Panc1 (cell line): ENCODE measurements around the gene AGBL4. TPM values are rescaled to one million over a fixed set of nuclear protein-coding genes. Genes with fewer than 3 reads are reported as not detected.

Source experiments
- ATAC-seq: fragments of 200-7000 bp; cut with Tn5 transposase; 2 replicates; pipeline ENCODE4 v1.9.1; 2020; ENCODE audit warnings: mild to moderate bottlenecking, moderate library complexity
- BruUV-seq: library from RNA; stranded (reverse); fragments of 400-500 nt; replicated peaks from 2 replicates; lab custom pipeline; 2021; lab: Mats Ljungman, UMichigan
- CTCF ChIA-PET: fragments of 300-600 bp; sonication (Branson Sonifier 250); formaldehyde crosslinking; loops from one replicate; lab custom pipeline; 2022; ENCODE audit warnings: antibody characterized with exemption; lab: Charles Lee
- POLR2A ChIA-PET: fragments of 300-600 bp; sonication (Branson Sonifier 250); formaldehyde crosslinking; loops from one replicate; lab custom pipeline; 2022; ENCODE audit warnings: antibody characterized with exemption; lab: Charles Lee
- DNase-seq: peaks from one replicate; pipeline ENCODE4 v3.0.0-alpha.2; 2010; ENCODE audit warnings: low read depth, low spot score
- H3K27ac ChIP-seq: 2 replicates; pipeline ENCODE4 v1.5.1; 2011; ENCODE audit warnings: mild to moderate bottlenecking, low read length, inconsistent platforms
- H3K27me3 ChIP-seq: fragments of 200-500 bp; sonication (Bioruptor generic); 2 replicates; pipeline ENCODE4 v1.6.0; 2014; ENCODE audit warnings: low read length, inconsistent platforms; ENCODE audit not compliant: control insufficient read depth, insufficient read depth
- H3K36me3 ChIP-seq: fragments of 200-500 bp; sonication (Bioruptor generic); 2 replicates; pipeline ENCODE4 v1.5.1; 2014; ENCODE audit warnings: inconsistent platforms, mild to moderate bottlenecking, low read length, moderate library complexity; ENCODE audit not compliant: control insufficient read depth, insufficient read depth
- H3K4me1 ChIP-seq: 2 replicates; pipeline ENCODE4 v1.5.1; 2011; ENCODE audit warnings: inconsistent platforms, mild to moderate bottlenecking, low read length, moderate library complexity; ENCODE audit not compliant: control insufficient read depth, insufficient read depth
- H3K4me3 ChIP-seq, 2 experiments: 2 replicates each; pipeline ENCODE4 v1.5.1; 2011 to 2012; ENCODE audit warnings: low read depth in 2 of 2, low read length in 2 of 2, mild to moderate bottlenecking in 2 of 2, inconsistent platforms in 1 of 2, moderate library complexity in 1 of 2
- H3K9me3 ChIP-seq: fragments of 200-500 bp; sonication (Bioruptor generic); 2 replicates; pipeline ENCODE4 v1.5.1; 2014; ENCODE audit warnings: low read depth, mild to moderate bottlenecking, inconsistent platforms, low read length, moderate library complexity; ENCODE audit not compliant: control insufficient read depth, insufficient read depth
- POLR2AphosphoS5 ChIP-seq: IDR thresholded peaks from 2 replicates; pipeline ENCODE4 v1.6.1; 2012; ENCODE audit warnings: mild to moderate bottlenecking, low read depth, low read length, moderate library complexity
- SIN3A ChIP-seq: IDR thresholded peaks from 2 replicates; pipeline ENCODE4 v1.6.1; 2012; ENCODE audit warnings: low read depth, mild to moderate bottlenecking, low read length, moderate library complexity, borderline replicate concordance; ENCODE audit not compliant: insufficient read depth
- TCF7L2 ChIP-seq: IDR thresholded peaks from 2 replicates; pipeline ENCODE4 v1.6.1; 2011; ENCODE audit warnings: mild to moderate bottlenecking, low read depth, low read length, inconsistent platforms
- in situ Hi-C: cut with HindIII; loops from 2 replicates; pipeline ENCODE4 v1.10.0; 2016; ENCODE audit warnings: low sequenced_read_pairs, low pct_unique_long_range_greater_than_20kb
- intact Hi-C: fragments of 100-400 bp; cut with micrococcal nuclease; formaldehyde crosslinking; loops from one replicate; pipeline ENCODE4 v1.10.0; 2022; ENCODE audit not compliant: unreplicated experiment
- total RNA-seq: library from RNA; stranded (reverse); gene quantifications from one replicate; pipeline ENCODE4 v1.2.1, GENCODE V29; 2021; ENCODE audit not compliant: unreplicated experiment
- TF ChIP-seq, protein P1 (sequence below): fragments of 450-650 bp; IDR thresholded peaks from 2 replicates; pipeline ENCODE4 v1.5.1; 2017; ENCODE audit warnings: mild to moderate bottlenecking
- TF ChIP-seq, protein P2 (sequence below), 2 experiments: IDR thresholded peaks; 2 replicates each; pipeline ENCODE4 v1.6.1; 2011 to 2012; ENCODE audit warnings: low read depth in 2 of 2, control low read depth in 1 of 2, low read length in 1 of 2, mild to moderate bottlenecking in 1 of 2, moderate library complexity in 1 of 2; ENCODE audit not compliant: insufficient read depth in 1 of 2

Gene AGBL4
- total RNA-seq, 1 experiment from 2014 or later = not detected

DNA sequence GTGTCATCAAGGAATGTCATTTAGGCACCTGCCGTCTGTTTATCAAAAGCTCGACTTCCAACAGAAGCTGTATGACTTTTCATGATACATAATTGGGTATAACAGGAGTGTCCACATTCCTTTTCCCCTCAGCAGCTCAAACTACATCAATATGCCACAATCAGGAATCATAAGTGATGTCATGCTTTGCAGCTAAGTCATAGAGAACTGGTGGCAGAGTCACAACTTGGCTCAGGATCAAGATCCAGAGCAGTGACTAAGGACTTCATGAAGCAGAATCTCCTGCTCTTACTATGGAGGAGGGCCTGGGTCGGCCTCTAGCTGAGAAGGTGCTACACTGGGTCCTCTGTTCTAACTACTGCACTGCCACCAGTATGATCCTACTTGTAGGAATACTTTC, 36.5 kb upstream of the AGBL4 start:
- no peaks in the 10 kb centered on the region for H3K36me3 ChIP-seq
- TF ChIP-seq, protein P1, sequence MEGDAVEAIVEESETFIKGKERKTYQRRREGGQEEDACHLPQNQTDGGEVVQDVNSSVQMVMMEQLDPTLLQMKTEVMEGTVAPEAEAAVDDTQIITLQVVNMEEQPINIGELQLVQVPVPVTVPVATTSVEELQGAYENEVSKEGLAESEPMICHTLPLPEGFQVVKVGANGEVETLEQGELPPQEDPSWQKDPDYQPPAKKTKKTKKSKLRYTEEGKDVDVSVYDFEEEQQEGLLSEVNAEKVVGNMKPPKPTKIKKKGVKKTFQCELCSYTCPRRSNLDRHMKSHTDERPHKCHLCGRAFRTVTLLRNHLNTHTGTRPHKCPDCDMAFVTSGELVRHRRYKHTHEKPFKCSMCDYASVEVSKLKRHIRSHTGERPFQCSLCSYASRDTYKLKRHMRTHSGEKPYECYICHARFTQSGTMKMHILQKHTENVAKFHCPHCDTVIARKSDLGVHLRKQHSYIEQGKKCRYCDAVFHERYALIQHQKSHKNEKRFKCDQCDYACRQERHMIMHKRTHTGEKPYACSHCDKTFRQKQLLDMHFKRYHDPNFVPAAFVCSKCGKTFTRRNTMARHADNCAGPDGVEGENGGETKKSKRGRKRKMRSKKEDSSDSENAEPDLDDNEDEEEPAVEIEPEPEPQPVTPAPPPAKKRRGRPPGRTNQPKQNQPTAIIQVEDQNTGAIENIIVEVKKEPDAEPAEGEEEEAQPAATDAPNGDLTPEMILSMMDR = no peak
- no peak for TF ChIP-seq TCF7L2
- H3K27ac ChIP-seq = no peak overlapping the region
- no peak overlapping the region for H3K4me3 ChIP-seq
- ATAC-seq (no peak), DNase-seq (no peak)
- intact Hi-C loops = no loop called here
- in situ Hi-C loops = no loop called here
- no peaks in the 10 kb centered on the region for H3K4me1 ChIP-seq
- POLR2A ChIA-PET = no interaction called here
- no peaks in the 10 kb centered on the region for H3K9me3 ChIP-seq
- no TSS peak for BruUV-seq
- no peaks in the 10 kb centered on the region for H3K27me3 ChIP-seq
- CTCF ChIA-PET = no interaction called here

DNA sequence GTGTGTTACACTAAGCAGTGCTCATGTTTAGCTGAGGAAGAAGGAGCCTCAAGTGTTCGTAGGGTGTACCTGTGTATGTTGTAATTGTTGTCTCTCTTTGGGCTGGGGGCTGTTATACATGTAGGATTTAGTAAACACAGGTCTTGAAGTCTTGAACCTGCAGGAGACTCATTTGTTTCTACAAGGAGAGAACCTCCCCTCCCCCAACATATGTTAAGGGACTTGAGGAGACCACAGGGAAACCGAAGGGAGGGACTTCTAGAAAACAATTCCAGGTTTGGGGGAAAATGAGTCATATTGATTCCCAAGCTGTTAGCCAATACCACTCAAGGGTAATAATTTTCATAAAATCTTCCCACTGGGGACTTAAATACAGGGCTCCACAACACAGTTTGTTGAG, 25.0 kb upstream of the AGBL4 start:
- Histone ChIP-seq H3K27me3 (no peaks in the 10 kb centered on the region), H3K4me3 (no peak overlapping the region), H3K4me1 (no peaks in the 10 kb centered on the region), H3K27ac (no peak overlapping the region), H3K36me3 (no peaks in the 10 kb centered on the region), H3K9me3 (no peaks in the 10 kb centered on the region)
- ChIA-PET POLR2A (no interaction called here), CTCF (no interaction called here)
- DNase-seq (no peak), ATAC-seq (no peak)
- intact Hi-C loops = no loop called here
- TF ChIP-seq POLR2AphosphoS5 (no peak), SIN3A (no peak), TCF7L2 (no peak)
- TF ChIP-seq, protein P1 = no peak
- TF ChIP-seq, protein P2, sequence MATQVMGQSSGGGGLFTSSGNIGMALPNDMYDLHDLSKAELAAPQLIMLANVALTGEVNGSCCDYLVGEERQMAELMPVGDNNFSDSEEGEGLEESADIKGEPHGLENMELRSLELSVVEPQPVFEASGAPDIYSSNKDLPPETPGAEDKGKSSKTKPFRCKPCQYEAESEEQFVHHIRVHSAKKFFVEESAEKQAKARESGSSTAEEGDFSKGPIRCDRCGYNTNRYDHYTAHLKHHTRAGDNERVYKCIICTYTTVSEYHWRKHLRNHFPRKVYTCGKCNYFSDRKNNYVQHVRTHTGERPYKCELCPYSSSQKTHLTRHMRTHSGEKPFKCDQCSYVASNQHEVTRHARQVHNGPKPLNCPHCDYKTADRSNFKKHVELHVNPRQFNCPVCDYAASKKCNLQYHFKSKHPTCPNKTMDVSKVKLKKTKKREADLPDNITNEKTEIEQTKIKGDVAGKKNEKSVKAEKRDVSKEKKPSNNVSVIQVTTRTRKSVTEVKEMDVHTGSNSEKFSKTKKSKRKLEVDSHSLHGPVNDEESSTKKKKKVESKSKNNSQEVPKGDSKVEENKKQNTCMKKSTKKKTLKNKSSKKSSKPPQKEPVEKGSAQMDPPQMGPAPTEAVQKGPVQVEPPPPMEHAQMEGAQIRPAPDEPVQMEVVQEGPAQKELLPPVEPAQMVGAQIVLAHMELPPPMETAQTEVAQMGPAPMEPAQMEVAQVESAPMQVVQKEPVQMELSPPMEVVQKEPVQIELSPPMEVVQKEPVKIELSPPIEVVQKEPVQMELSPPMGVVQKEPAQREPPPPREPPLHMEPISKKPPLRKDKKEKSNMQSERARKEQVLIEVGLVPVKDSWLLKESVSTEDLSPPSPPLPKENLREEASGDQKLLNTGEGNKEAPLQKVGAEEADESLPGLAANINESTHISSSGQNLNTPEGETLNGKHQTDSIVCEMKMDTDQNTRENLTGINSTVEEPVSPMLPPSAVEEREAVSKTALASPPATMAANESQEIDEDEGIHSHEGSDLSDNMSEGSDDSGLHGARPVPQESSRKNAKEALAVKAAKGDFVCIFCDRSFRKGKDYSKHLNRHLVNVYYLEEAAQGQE (IDR thresholded peaks at IDR 0.05; ENCODE audit: insufficient read depth in 1 of 2, low read depth in 2 of 2, low read length in 1 of 2) = no peak
- BruUV-seq = no TSS peak
- in situ Hi-C loops = no loop called here
